D721Med (cell line): ENCODE results near the gene COX4I1.

Experiments
- DNase-seq: peaks from one replicate; pipeline ENCODE4 v3.0.0; 2011; ENCODE audit warnings: low spot score; ENCODE audit not compliant: insufficient read length
- FAIRE-seq: peaks from 2 replicates; lab custom pipeline; 2011; peaks lifted over from hg19 to GRCh38; lab: Jason Lieb, UNC
- CTCF ChIP-seq: IDR thresholded peaks from 2 replicates; pipeline ENCODE4 v1.5.1; 2012; ENCODE audit warnings: mild to moderate bottlenecking, control low read depth; ENCODE audit not compliant: insufficient read depth; ENCODE audit errors: missing control alignments

Gene COX4I1

GRCh38 chr16:85829751-85830445 lies 30.4 kb downstream of the COX4I1 start:
- FAIRE-seq (no peak), DNase-seq (no peak)
- no peak for TF ChIP-seq CTCF

GRCh38 chr16:85830821-85831220 lies 31.3 kb downstream of the COX4I1 start:
- DNase-seq (no peak), FAIRE-seq (no peak)
- no peak for TF ChIP-seq CTCF

- no peak for TF ChIP-seq CTCF
- FAIRE-seq (no peak), DNase-seq (no peak)
Measured at GRCh38 chr16:85832570-85833218, 33.2 kb downstream of the COX4I1 start.

- TF ChIP-seq CTCF = no peak
- FAIRE-seq (no peak), DNase-seq (no peak)
Measured at GRCh38 chr16:85833219-85833920, 33.9 kb downstream of the COX4I1 start.

GRCh38 chr16:85834741-85835140 lies 35.2 kb downstream of the COX4I1 start:
- TF ChIP-seq CTCF = no peak
- no peak for FAIRE-seq

GRCh38 chr16:85835227-85835751 lies 35.8 kb downstream of the COX4I1 start:
- no peak for TF ChIP-seq CTCF

More at GRCh38 chr16:85834741-85835140, 35.2 kb downstream of the COX4I1 start:
- DNase-seq = no peak

More at GRCh38 chr16:85835227-85835751, 35.8 kb downstream of the COX4I1 start:
- DNase-seq (no peak), FAIRE-seq (no peak)
